Measurements from ENCODE around the gene SGSH. TPM values are rescaled to one million over a fixed set of nuclear protein-coding genes. Genes with fewer than 3 reads are reported as not detected.
A peak's percentile ranks its signal among the peaks of the same experiment; 100 is the strongest.

Gene SGSH
- total and polyA plus RNA-seq, 3 donors from 2014 or later: 19.8 to 50.3 (median 29.7) TPM

GRCh38 chr17:80198144-80198661 is 21.9 kb downstream of the SGSH start:
- Histone ChIP-seq H3K27me3 (no peaks in the 10 kb centered on the region), H3K4me1 (no peaks in the 10 kb centered on the region), H3K27ac (no peak overlapping the region), H3K9me3 (no peaks in the 10 kb centered on the region), H3K4me3 (no peak overlapping the region), H3K36me3 (ENCODE audit: low read depth, missing control alignments) (no peaks in the 10 kb centered on the region)
- DNase-seq: no peak
- TF ChIP-seq CTCF (IDR thresholded peaks at IDR 0.05) (no peak), POLR2A (IDR thresholded peaks at IDR 0.05) (no peak)
- intact Hi-C loops (cut with DNase I; ENCODE audit: low total_unique reads): no loop called here
- 84 to 88% methylated on average over 19 to 20 of the region's 27 CpGs for WGBS, 2 donors

GRCh38 chr17:80196652-80197051 is 23.5 kb downstream of the SGSH start:
- Histone ChIP-seq H3K27me3 (no peaks in the 10 kb centered on the region), H3K4me3 (no peak overlapping the region), H3K36me3 (ENCODE audit: low read depth, missing control alignments) (no peaks in the 10 kb centered on the region), H3K4me1 (no peaks in the 10 kb centered on the region), H3K27ac (no peak overlapping the region), H3K9me3 (no peaks in the 10 kb centered on the region)
- WGBS, 2 donors: 80 to 96% methylated on average over 5 to 7 of the region's 7 CpGs
- TF ChIP-seq CTCF (IDR thresholded peaks at IDR 0.05): no peak
- no peak for TF ChIP-seq POLR2A (IDR thresholded peaks at IDR 0.05)
- intact Hi-C loops (cut with DNase I; ENCODE audit: low total_unique reads): no loop called here
- no peak for DNase-seq

GRCh38 chr17:80195671-80196529 is 24.2 kb downstream of the SGSH start:
- Histone ChIP-seq H3K4me3 (no peak overlapping the region), H3K9me3 (no peaks in the 10 kb centered on the region), H3K27ac (no peak overlapping the region), H3K36me3 (ENCODE audit: low read depth, missing control alignments) (no peaks in the 10 kb centered on the region), H3K27me3 (no peaks in the 10 kb centered on the region), H3K4me1 (no peaks in the 10 kb centered on the region)
- 61 to 62% methylated on average over 27 of the region's 27 CpGs for WGBS, 2 donors
- peak; percentile 66 to 90 (median 80) for TF ChIP-seq CTCF (IDR thresholded peaks at IDR 0.05)
- no peak for TF ChIP-seq POLR2A (IDR thresholded peaks at IDR 0.05)
- DNase-seq: no peak
- intact Hi-C loops (cut with DNase I; ENCODE audit: low total_unique reads): no loop called here

GRCh38 chr17:80195141-80195540 is 25.0 kb downstream of the SGSH start:
- no peak overlapping the region for H3K4me3 ChIP-seq

More at GRCh38 chr17:80195141-80195540, 25.0 kb downstream of the SGSH start:
- Histone ChIP-seq H3K36me3 (ENCODE audit: low read depth, missing control alignments) (no peaks in the 10 kb centered on the region), H3K4me1 (no peaks in the 10 kb centered on the region), H3K9me3 (no peaks in the 10 kb centered on the region), H3K27me3 (no peaks in the 10 kb centered on the region), H3K27ac (no peak overlapping the region)
- TF ChIP-seq CTCF (IDR thresholded peaks at IDR 0.05) (no peak), POLR2A (IDR thresholded peaks at IDR 0.05) (no peak)
- intact Hi-C loops (cut with DNase I; ENCODE audit: low total_unique reads): no loop called here
- no peak for DNase-seq
- whole genome bisulfite sequencing, 2 donors: 82 to 87% methylated on average over 11 to 14 of the region's 14 CpGs

Measured in testis (tissue), 3 donors.